HT1080 (cell line): ENCODE data around the gene CD74. TPM values are rescaled to one million over a fixed set of nuclear protein-coding genes. Genes with fewer than 3 reads are reported as not detected.
A peak's percentile ranks its signal among the peaks of the same experiment; 100 is the strongest.
"Not testable (repeated sequence)": the region's sequence is repeated elsewhere in the genome, so short reads cannot be mapped to it uniquely, and the experiment has no call there.

ENCODE experiments used
- DNase-seq: peaks from one replicate; pipeline ENCODE4 v3.0.0-alpha.2; 2015; ENCODE audit warnings: low read depth
- total RNA-seq: library from RNA; depleted of rRNA; stranded (reverse); fragments of >200 nt; shearing (Covaris generic); gene quantifications from 2 replicates; pipeline ENCODE4 v1.2.3, GENCODE V29; 2014

CD74 gene
- total RNA-seq, 1 experiment from 2014 or later, result 1.2 TPM

GRCh38 chr5:150441813-150442698, 29.3 kb upstream of the CD74 start:
- DNase-seq, result no peak

GRCh38 chr5:150440948-150441812, 28.5 kb upstream of the CD74 start:
- no peak for DNase-seq

DNA sequence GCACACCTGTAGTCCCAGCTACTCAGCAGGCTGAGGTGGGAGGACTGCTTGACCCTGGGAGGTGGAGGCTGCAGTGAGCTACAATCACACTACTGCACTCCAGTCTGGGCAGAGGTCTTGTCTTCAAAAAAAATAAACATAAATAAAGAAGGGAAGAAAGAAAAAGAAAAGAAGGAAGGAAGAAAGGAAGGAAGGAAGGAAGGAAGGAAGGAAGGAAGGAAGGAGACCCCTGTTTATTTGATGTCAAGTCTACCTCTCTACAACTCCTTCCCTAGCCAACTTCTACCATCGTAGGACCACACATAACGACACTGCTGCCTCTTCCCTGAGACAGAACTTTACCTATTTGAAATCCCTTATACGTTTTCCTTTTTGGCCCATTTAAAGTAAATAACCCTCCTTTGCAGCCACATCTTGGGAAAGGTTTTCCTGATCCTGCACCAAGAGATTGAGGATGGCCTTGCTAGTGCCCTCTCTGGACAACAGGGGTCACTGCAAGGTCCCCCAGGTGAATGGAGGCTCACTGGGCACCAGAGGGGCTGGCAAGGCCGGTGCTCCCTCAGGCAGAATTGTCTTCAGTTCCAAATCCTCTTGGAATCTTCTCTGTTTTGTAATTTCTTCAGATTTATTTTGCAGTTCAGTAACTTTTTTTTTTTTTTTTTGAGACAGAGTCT, 26.3 kb upstream of the CD74 start:
- no peak for DNase-seq

DNA sequence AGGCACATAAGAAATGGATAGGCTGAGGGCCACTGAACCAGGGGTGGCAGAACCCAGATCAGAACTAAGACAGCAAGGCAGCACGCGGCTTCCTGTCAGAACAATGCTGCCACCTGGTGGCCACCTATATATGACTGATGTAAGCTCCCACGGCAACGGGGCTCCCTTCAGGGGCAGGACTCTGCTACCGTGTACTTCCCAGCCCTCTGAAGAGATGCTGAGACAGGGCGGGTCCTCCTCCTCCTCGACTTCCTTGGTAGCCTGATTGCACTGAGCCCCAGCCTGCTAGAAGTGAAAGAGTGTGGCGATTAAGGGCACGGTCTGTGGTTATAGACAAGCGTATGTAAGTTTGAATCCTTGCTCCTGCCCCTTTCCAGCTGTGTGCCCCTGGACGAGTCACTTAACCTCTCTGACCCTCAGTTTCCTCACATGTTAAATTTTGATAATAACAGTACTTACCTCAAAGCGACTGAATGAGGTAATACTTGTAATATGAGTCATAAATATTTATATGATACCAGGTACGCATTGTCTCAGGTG, 23.5 kb upstream of the CD74 start:
- DNase-seq, result peak; percentile 76

DNA sequence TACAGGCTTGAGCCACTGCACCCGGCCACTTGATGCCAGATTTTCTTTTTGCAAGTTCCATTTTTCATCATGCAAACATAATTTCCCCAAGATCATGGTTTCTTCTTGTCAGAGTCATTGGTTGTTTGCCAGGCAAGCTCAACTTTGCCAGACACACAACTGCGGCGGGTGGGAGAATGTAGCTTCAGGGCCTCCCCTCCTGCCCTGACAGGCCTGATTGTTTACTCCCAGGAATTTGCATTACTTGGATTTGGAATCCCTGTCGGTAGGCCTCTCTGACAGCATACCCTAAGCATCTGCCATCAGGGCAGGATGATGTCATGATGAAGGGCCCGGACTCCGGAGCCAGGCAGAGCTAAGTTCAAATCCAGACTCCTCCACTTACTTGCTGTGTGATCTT, 21.8 kb upstream of the CD74 start:
- no peak for DNase-seq

- no peak for DNase-seq
These were observed 18.9 kb upstream of the CD74 start for GRCh38 chr5:150431574-150431973.

DNA sequence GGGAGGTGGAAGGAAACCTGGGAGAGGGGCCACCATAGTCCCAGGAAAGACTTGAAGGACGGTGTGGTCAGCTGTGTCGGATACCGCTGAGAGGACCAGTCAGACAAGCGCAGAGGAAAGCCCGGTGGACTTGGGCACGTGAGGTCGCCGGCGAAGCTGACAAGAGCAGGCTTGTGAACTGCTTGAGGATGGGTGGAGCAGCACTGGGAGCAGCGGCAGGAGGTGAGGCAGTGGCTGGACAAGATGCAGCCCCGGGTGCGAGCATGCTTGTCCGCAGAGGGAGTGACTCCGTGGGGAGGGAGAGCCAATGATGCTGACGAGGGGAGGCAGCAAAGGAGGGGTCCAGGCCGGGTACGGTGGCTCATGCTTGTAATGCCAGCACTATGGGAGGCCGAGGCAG, 18.3 kb upstream of the CD74 start:
- no peak for DNase-seq

DNA sequence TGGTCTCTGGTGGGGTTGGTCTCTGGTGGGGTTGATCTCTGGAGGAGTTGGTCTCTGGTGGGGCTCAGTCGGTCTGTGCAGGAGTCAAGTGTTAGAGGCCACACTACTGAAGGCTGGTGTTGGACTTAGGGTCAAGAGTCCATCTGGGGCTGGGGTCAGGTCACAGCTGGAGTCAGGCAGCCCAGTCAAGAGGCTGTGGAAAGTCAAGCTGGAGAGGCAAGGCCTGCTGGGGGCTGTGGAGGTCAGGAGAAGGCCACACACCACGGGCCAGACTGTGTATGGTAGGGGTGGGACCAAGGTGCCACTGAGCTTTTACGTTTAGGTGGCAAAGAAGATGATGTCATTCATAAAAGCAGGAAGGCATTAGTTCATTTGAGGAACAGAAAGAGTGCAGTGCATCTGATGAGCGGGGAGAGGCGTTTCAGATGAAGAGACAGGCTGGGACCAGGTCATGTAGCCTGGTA, 16.7 kb upstream of the CD74 start:
- DNase-seq, result no peak

GRCh38 chr5:150428978-150429377, 16.3 kb upstream of the CD74 start:
- no peak for DNase-seq

DNA sequence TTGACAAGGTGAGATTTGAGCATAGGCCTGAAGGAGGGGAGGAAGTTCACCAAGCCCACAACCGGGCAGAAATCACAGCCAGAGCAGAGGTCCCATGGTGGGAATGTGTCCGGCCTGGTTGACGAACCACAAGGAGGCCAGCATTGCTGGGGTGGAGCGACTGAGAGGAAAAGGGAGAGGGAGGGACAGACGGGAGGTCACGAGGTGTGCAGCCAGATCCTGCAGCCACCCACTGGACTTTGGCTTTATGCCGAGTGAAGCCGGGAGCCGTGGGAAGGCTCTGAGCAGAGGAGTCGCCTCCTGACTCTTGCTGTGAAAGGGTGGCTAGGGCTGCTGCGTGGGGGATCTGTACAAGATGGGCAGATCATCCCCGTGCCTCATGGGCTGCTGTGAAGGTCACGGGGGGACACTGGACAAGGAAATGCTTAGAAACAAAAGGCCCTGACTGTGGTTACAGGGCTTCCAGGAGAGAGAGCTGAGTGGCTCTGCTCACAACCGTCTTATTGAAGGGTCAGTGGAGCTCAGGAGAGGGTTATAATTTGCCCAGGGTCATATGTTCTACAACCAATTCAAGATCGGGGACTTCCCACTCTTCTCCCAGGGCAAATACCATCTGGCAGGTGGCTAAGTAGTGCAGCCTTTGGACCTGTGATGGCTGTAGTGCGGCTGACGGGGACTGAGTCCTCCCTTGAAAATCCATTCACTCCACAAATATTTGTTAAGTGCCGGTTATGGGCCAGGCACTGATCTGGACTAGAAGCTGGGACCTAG, 15.6 kb upstream of the CD74 start:
- no peak for DNase-seq

DNA sequence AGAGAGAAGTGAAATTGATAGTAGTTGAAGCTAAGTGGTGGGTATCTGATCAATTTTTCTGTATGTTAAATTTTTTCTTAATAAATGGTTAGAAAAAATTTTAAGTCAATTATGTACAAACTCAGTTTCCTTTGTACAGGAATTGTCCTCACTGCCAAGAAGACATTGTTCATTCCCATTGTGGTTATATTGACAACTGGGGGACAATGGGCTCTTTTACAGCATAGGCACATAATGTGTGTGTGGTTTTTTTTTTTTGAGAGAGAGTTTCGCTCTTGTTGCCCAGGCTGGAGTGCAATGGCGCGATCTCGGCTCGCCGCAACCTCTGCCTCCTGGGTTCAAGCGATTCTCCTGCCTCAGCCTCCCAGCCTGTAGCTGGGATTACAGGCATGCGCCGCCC, 13.5 kb upstream of the CD74 start:
- DNase-seq, result not testable (repeated sequence)

DNA sequence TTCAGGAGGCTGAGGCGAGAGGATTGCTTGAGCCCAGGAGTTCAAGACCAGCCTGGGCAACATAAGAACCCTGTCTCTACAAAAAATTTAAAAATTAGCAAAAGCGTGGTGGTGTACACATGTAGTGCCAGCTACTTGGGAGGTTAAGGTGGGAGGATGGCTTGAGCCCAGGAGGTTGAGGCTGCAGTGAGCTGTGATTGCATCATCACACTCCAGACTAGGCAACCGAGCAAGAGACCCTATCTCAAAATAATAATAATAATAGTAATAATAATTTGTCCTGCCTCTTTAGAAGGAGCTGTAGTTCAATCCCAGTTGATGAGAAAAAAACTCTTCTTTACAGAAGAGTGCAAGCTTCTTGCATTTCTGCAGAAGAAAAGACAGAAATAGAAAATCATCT, 10.0 kb upstream of the CD74 start:
- no peak for DNase-seq

- DNase-seq, result no peak
These were observed 9.4 kb upstream of the CD74 start for GRCh38 chr5:150422075-150422474.

DNA sequence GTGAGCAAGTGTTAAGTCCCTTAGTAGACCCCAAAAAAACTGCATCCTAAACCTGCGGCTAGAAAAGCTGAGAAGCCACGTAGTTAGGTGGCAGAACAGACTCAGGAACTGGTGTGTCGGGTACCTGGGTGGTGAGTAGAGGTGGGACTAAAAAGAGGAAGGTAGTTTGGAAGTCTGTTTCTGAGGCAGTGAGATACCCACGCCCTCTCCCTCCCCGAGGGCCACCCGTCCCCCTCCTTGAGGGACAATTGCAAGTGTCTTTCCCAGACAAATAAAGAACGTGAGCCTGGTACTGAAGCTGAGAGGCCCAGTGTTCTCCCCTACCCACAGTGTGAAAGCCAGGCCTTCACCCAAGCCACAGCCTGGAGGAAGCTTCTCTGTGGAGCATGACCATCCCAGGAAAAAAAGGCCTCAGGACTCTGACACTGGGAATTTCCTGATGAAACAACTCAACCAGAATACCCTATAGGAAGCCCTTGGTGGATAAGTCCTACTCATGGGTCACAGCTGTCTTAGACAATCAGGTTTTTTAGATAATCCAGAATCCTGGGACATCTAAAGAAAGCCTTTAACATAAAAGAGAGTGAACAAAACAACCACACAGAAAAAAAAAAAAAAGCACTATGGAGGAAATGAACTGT, 7.0 kb upstream of the CD74 start:
- DNase-seq, result no peak

GRCh38 chr5:150413902-150414790, 1.4 kb upstream of the CD74 start:
- not testable (repeated sequence) for DNase-seq

- DNase-seq, result no peak
These were observed 629 bp upstream of the CD74 start for GRCh38 chr5:150413176-150413901.

DNA sequence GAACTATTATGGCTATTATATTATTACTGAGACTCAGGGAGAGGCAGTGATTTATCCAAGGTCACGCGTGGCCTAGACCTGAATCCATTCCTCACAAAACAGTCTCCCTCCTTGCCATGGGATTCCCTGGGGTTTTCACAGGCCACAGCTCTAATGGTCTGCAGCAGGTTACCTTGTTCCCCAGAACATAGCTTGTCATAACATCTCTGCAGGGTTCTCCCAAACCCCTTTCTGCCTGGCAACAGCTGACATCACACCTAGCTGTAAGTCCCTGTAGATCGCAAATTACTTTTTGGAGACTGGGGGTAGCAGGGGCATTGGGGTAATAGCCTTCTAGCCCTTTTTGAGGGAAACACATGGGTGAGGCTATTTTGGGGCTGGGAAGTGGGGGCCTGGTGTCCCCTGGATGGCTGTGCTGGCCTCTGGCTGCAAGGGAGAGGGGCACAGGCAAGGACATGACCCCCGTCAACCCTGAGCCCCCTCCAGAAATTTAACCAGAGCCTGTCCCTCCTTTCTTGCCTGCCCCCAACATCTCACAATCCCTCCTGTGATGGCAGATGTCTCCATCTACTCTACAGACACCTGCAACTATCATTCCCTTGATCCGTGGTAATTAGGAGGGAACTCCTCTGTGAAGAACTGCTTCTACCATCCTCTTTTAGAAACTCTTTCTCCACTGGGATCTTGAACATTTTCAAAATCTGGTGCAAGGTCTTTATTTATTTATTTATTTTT, 1.3 kb downstream of the CD74 start:
- no peak for DNase-seq
